ENCODE results near the gene BMP7. TPM values are rescaled to one million over a fixed set of nuclear protein-coding genes. Genes with fewer than 3 reads are reported as not detected.
"Not testable (repeated sequence)": the region's sequence is repeated elsewhere in the genome, so short reads cannot be mapped to it uniquely, and the experiment has no call there.

BMP7 gene
- total and polyA plus RNA-seq, 2 experiments from 2014 or later: 15.9 to 22.8 TPM

- not testable (repeated sequence) for H2AFZ ChIP-seq; H3K27ac ChIP-seq (ENCODE audit: low read depth); H3K36me3 Mint-ChIP-seq (ENCODE audit: low read depth); H3K4me1 ChIP-seq (ENCODE audit: insufficient read depth); H3F3A ChIP-seq (replicated peaks; ENCODE audit: low read depth); H3K4me3 ChIP-seq; DNase-seq (ENCODE audit: low spot score); H3K79me2 ChIP-seq (replicated peaks; ENCODE audit: insufficient read depth); H3K4me2 ChIP-seq; H3K27me3 Mint-ChIP-seq (ENCODE audit: insufficient read depth, low read depth, poor library complexity); H3K4me1 Mint-ChIP-seq; H3K27me3 ChIP-seq (ENCODE audit: insufficient read depth); H3K9me2 ChIP-seq (ENCODE audit: insufficient read depth); H3K36me3 ChIP-seq (ENCODE audit: insufficient read depth); H3K9me3 Mint-ChIP-seq; H3K27ac Mint-ChIP-seq; ATAC-seq; H4K20me1 ChIP-seq (replicated peaks; ENCODE audit: insufficient read depth); H3K4me3 Mint-ChIP-seq
Measured at GRCh38 chr20:57191265-57191638, 75.2 kb downstream of the BMP7 start.

GRCh38 chr20:57190536-57191264 lies 75.7 kb downstream of the BMP7 start:
- ATAC-seq: no peak

More at GRCh38 chr20:57190536-57191264, 75.7 kb downstream of the BMP7 start:
- no peak for DNase-seq (ENCODE audit: low spot score)
- TF ChIP-seq ETS1 (IDR thresholded peaks at IDR 0.05): no peak
- no peak for TF ChIP-seq ZNF331 (CRISPR knock-in tag; IDR thresholded peaks at IDR 0.05; ENCODE audit: low read depth)
- TF ChIP-seq CREB1 (CRISPR knock-in tag; IDR thresholded peaks at IDR 0.05; ENCODE audit: low read depth): no peak
- TF ChIP-seq, protein P1, sequence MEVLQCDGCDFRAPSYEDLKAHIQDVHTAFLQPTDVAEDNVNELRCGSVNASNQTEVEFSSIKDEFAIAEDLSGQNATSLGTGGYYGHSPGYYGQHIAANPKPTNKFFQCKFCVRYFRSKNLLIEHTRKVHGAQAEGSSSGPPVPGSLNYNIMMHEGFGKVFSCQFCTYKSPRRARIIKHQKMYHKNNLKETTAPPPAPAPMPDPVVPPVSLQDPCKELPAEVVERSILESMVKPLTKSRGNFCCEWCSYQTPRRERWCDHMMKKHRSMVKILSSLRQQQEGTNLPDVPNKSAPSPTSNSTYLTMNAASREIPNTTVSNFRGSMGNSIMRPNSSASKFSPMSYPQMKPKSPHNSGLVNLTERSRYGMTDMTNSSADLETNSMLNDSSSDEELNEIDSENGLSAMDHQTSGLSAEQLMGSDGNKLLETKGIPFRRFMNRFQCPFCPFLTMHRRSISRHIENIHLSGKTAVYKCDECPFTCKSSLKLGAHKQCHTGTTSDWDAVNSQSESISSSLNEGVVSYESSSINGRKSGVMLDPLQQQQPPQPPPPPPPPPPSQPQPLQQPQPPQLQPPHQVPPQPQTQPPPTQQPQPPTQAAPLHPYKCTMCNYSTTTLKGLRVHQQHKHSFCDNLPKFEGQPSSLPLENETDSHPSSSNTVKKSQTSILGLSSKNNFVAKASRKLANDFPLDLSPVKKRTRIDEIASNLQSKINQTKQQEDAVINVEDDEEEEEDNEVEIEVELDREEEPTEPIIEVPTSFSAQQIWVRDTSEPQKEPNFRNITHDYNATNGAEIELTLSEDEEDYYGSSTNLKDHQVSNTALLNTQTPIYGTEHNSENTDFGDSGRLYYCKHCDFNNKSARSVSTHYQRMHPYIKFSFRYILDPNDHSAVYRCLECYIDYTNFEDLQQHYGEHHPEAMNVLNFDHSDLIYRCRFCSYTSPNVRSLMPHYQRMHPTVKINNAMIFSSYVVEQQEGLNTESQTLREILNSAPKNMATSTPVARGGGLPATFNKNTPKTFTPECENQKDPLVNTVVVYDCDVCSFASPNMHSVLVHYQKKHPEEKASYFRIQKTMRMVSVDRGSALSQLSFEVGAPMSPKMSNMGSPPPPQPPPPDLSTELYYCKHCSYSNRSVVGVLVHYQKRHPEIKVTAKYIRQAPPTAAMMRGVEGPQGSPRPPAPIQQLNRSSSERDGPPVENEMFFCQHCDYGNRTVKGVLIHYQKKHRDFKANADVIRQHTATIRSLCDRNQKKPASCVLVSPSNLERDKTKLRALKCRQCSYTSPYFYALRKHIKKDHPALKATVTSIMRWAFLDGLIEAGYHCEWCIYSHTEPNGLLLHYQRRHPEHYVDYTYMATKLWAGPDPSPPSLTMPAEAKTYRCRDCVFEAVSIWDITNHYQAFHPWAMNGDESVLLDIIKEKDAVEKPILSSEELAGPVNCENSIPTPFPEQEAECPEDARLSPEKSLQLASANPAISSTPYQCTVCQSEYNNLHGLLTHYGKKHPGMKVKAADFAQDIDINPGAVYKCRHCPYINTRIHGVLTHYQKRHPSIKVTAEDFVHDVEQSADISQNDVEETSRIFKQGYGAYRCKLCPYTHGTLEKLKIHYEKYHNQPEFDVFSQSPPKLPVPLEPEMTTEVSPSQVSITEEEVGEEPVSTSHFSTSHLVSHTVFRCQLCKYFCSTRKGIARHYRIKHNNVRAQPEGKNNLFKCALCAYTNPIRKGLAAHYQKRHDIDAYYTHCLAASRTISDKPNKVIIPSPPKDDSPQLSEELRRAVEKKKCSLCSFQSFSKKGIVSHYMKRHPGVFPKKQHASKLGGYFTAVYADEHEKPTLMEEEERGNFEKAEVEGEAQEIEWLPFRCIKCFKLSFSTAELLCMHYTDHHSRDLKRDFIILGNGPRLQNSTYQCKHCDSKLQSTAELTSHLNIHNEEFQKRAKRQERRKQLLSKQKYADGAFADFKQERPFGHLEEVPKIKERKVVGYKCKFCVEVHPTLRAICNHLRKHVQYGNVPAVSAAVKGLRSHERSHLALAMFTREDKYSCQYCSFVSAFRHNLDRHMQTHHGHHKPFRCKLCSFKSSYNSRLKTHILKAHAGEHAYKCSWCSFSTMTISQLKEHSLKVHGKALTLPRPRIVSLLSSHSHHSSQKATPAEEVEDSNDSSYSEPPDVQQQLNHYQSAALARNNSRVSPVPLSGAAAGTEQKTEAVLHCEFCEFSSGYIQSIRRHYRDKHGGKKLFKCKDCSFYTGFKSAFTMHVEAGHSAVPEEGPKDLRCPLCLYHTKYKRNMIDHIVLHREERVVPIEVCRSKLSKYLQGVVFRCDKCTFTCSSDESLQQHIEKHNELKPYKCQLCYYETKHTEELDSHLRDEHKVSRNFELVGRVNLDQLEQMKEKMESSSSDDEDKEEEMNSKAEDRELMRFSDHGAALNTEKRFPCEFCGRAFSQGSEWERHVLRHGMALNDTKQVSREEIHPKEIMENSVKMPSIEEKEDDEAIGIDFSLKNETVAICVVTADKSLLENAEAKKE (CRISPR knock-in tag; IDR thresholded peaks at IDR 0.05): no peak
- no peak for TF ChIP-seq REST (IDR thresholded peaks at IDR 0.05; ENCODE audit: unreplicated experiment)
- TF ChIP-seq JUNB (IDR thresholded peaks at IDR 0.05; ENCODE audit: unreplicated experiment): no peak
- no peak for TF ChIP-seq NANOG (IDR thresholded peaks at IDR 0.05; ENCODE audit: borderline replicate concordance)
- no peak for TF ChIP-seq EZH2 (IDR thresholded peaks at IDR 0.05; ENCODE audit: low read depth, unreplicated experiment)
- TF ChIP-seq STAT1 (IDR thresholded peaks at IDR 0.05; ENCODE audit: unreplicated experiment): no peak
- Histone ChIP-seq H3K4me3 (no peak overlapping the region), H3F3A (replicated peaks; ENCODE audit: low read depth) (no peaks in the 10 kb centered on the region), H3K27ac (ENCODE audit: low read depth) (no peak overlapping the region), H2AFZ (no peak overlapping the region), H3K4me1 (ENCODE audit: insufficient read depth) (no peaks in the 10 kb centered on the region), H3K4me2 (no peak overlapping the region), H4K20me1 (replicated peaks; ENCODE audit: insufficient read depth) (no peaks in the 10 kb centered on the region), H3K79me2 (replicated peaks; ENCODE audit: insufficient read depth) (no peaks in the 10 kb centered on the region), H3K36me3 (ENCODE audit: insufficient read depth) (no peaks in the 10 kb centered on the region), H3K27me3 (ENCODE audit: insufficient read depth) (no peaks in the 10 kb centered on the region), H3K9me2 (ENCODE audit: insufficient read depth) (no peaks in the 10 kb centered on the region)
- no peaks in the 10 kb centered on the region; the same call in 2 of the 3 replicates for H3K9me3 Mint-ChIP-seq
- H3K4me3 Mint-ChIP-seq: no peak overlapping the region
- H3K27ac Mint-ChIP-seq: no peak overlapping the region
- H3K27me3 Mint-ChIP-seq (ENCODE audit: insufficient read depth, low read depth, poor library complexity): peaks cover 2% of the 10 kb centered on the region
- H3K36me3 Mint-ChIP-seq (ENCODE audit: low read depth): no peaks in the 10 kb centered on the region; the same call in 2 of the 3 replicates
- 0 out of 3 replicates have a peak, but pooled peaks cover 3% of the 10 kb centered on the region for H3K4me1 Mint-ChIP-seq

Data from GM23338 (cell line).